GM23338 (cell line): ENCODE measurements around the gene CA4.

Experiments used
- CTCF ChIP-seq, 2 experiments: fragments of 200-600 bp in 1 of 2; sonication (generic) in 1 of 2; conservative IDR thresholded peaks; 2 replicates each; pipeline versions ENCODE4 v1.5.1 to v1.6.1; 2016 to 2017; ENCODE audit warnings: antibody characterized with exemption in 2 of 2, low read depth in 2 of 2, mild to moderate bottlenecking in 2 of 2, moderate library complexity in 1 of 2
- EZH2 ChIP-seq: fragments of 200-600 bp; sonication (generic); IDR thresholded peaks from one replicate; pipeline ENCODE4 v1.8.0; 2017; ENCODE audit warnings: antibody characterized with exemption, mild to moderate bottlenecking, low read depth; ENCODE audit not compliant: unreplicated experiment

GRCh38 chr17:60158751-60159478, 9.1 kb downstream of the CA4 start:
- TF ChIP-seq CTCF (conservative IDR thresholded peaks at IDR 0.05; ENCODE audit: low read depth in 2 of 2) (no peak), EZH2 (no peak)
